Measurements from ENCODE around the gene CHD9.

DNA sequence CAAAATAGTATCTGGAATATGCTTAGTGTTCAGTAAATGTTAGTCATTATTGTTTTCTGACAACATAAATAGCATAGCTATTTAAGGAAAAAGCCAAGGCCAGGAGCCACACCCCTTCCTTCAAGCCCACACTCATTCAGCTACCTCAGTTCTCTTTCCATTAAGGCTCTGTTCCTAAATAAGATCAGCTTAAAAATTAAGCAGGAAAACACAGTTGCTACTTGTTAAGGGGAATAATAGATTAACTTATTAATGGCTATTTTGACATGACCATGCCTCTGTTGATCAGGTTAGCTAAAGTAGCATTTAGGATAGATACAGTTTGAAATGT is 158.1 kb downstream of the CHD9 start:
- no peak for TF ChIP-seq POLR2A (IDR thresholded peaks at IDR 0.05)
- TF ChIP-seq, protein P1, sequence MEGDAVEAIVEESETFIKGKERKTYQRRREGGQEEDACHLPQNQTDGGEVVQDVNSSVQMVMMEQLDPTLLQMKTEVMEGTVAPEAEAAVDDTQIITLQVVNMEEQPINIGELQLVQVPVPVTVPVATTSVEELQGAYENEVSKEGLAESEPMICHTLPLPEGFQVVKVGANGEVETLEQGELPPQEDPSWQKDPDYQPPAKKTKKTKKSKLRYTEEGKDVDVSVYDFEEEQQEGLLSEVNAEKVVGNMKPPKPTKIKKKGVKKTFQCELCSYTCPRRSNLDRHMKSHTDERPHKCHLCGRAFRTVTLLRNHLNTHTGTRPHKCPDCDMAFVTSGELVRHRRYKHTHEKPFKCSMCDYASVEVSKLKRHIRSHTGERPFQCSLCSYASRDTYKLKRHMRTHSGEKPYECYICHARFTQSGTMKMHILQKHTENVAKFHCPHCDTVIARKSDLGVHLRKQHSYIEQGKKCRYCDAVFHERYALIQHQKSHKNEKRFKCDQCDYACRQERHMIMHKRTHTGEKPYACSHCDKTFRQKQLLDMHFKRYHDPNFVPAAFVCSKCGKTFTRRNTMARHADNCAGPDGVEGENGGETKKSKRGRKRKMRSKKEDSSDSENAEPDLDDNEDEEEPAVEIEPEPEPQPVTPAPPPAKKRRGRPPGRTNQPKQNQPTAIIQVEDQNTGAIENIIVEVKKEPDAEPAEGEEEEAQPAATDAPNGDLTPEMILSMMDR (IDR thresholded peaks at IDR 0.05) = no peak
- TF ChIP-seq POLR2AphosphoS5 (IDR thresholded peaks at IDR 0.05) = no peak
